ENCODE measurements around the gene PLCH1. TPM values are rescaled to one million over a fixed set of nuclear protein-coding genes. Genes with fewer than 3 reads are reported as not detected.

The PLCH1 gene
- total RNA-seq, 2 experiments from 2014 or later = 0.06 TPM; not detected in 1

DNA sequence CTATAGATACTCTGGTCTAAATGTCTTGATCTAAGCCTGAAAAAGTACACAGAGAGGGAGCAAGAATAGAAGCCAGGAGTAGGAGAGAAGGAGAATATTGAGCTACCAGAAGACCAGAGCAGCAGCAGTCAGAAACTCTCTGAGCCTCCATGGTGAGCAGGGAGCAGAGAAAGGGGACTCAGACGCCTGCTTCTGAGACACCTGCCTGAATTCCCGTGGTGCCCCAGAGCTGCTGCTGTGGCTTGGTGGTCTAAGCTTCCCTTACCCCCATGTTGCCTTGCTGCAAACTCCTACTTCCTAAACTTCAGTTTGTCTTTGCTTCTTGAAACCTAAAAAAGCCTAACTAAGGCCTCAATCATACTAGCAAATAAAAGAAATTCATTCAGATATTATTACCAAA, 356.5 kb downstream of the PLCH1 start:
- Histone ChIP-seq H2AFZ (ENCODE audit: low read length) (no peak overlapping the region), H3K36me3 (ENCODE audit: insufficient read depth, low read length) (no peaks in the 10 kb centered on the region), H3K4me2 (ENCODE audit: low read length) (no peak overlapping the region), H3K4me3 (ENCODE audit: low read depth, low read length, poor library complexity, severe bottlenecking) (no peak overlapping the region), H3K79me2 (ENCODE audit: insufficient read depth, low read depth, low read length) (no peaks in the 10 kb centered on the region), H4K20me1 (ENCODE audit: insufficient read depth, low read length) (no peaks in the 10 kb centered on the region), H3K9me2 (ENCODE audit: insufficient read depth, low read length) (no peaks in the 10 kb centered on the region), H3K9me3 (ENCODE audit: low read length) (no peaks in the 10 kb centered on the region), H3K4me1 (ENCODE audit: insufficient read depth, low read length, poor library complexity, severe bottlenecking) (no peaks in the 10 kb centered on the region), H3K27ac (ENCODE audit: low read depth, low read length, poor library complexity, severe bottlenecking) (no peak overlapping the region)
- ChIA-PET POLR2A (no interaction called here), CTCF (ENCODE audit: unreplicated experiment) (no interaction called here)
- no TSS peak for BruUV-seq (replicated peaks)
- no peak for DNase-seq (ENCODE audit: low spot score)
- no peak for TF ChIP-seq EZH2phosphoT487 (IDR thresholded peaks at IDR 0.05; ENCODE audit: borderline replicate concordance, low read depth, low read length)
- intact Hi-C loops (cut with micrococcal nuclease; ENCODE audit: unreplicated experiment) = no loop called here

DNA sequence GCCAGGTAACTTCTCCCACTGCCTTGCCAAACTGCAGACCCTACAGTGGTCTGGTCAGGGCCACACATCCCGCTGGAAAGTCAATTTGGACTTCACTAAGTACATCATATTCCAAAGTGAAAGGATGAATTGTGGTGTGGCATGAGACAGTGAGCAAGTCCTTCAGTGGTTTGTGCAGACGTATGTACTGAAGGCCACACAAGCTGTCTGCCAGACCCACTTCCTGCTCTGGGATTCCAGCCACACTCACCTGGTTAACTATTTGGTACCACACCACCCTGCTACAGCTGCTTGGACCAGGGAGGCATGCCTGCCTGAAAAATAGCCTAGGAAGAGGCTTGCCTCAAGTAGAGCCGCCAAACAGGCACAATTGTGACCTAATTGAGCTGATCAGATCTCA, 357.3 kb downstream of the PLCH1 start:
- CTCF ChIA-PET (ENCODE audit: unreplicated experiment) = no interaction called here
- POLR2A ChIA-PET = interaction anchor here (0.6 kb wide), 1 partner anchor 543 kb away, joined by 4 read pairs; no protein-coding TSS in a partner anchor

DNA sequence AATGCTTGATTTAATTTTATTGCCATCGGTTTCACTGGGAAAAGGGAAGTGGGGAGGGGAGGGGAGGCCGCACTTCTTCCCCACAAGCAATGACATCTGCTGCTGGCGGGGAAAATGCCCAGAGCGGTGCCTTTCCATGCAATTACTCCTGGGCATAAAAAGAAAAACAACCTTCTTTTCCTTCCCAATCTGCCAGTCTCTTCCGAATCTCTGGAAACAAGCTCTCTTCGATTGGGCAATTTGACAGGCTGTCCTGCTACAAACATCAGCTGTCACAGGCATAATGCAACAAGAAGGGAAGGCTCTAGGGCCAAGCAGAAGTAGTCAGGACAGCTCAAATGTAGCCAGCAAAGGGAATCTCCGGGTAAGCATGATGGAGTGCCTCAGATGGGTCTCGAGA, 358.0 kb downstream of the PLCH1 start:
- no peak overlapping the region for H3K4me3 ChIP-seq (ENCODE audit: low read depth, low read length, poor library complexity, severe bottlenecking)
- no peaks in the 10 kb centered on the region for H3K36me3 ChIP-seq (ENCODE audit: insufficient read depth, low read length)
- H3K9me2 ChIP-seq (ENCODE audit: insufficient read depth, low read length) = no peaks in the 10 kb centered on the region
- no peak overlapping the region for H2AFZ ChIP-seq (ENCODE audit: low read length)
- no peaks in the 10 kb centered on the region for H3K4me1 ChIP-seq (ENCODE audit: insufficient read depth, low read length, poor library complexity, severe bottlenecking)
- TF ChIP-seq EZH2phosphoT487 (IDR thresholded peaks at IDR 0.05; ENCODE audit: borderline replicate concordance, low read depth, low read length) = no peak
- TF ChIP-seq CTCF (conservative IDR thresholded peaks at IDR 0.05; ENCODE audit: low read length) = no peak
- no peak for DNase-seq (ENCODE audit: low spot score)
- H3K9me3 ChIP-seq (ENCODE audit: low read length) = no peaks in the 10 kb centered on the region
- ChIA-PET POLR2A (interaction anchor here (0.6 kb wide), 2 partner anchors 448 to 542 kb away, joined by 4 read pairs; no protein-coding TSS in a partner anchor), CTCF (ENCODE audit: unreplicated experiment) (no interaction called here)
- no peak overlapping the region for H3K27ac ChIP-seq (ENCODE audit: low read depth, low read length, poor library complexity, severe bottlenecking)
- no peak overlapping the region for H3K4me2 ChIP-seq (ENCODE audit: low read length)
- intact Hi-C loops (cut with micrococcal nuclease; ENCODE audit: unreplicated experiment) = no loop called here
- H3K79me2 ChIP-seq (ENCODE audit: insufficient read depth, low read depth, low read length) = no peaks in the 10 kb centered on the region
- no TSS peak for BruUV-seq (replicated peaks)
- H4K20me1 ChIP-seq (ENCODE audit: insufficient read depth, low read length) = no peaks in the 10 kb centered on the region

More for the DNA sequence above, 357.3 kb downstream of the PLCH1 start:
- Histone ChIP-seq H3K27ac (ENCODE audit: low read depth, low read length, poor library complexity, severe bottlenecking) (no peak overlapping the region), H2AFZ (ENCODE audit: low read length) (no peak overlapping the region; the same call in 1 of the 2 replicates), H3K4me3 (ENCODE audit: low read depth, low read length, poor library complexity, severe bottlenecking) (no peak overlapping the region), H4K20me1 (ENCODE audit: insufficient read depth, low read length) (no peaks in the 10 kb centered on the region), H3K36me3 (ENCODE audit: insufficient read depth, low read length) (no peaks in the 10 kb centered on the region), H3K79me2 (ENCODE audit: insufficient read depth, low read depth, low read length) (no peaks in the 10 kb centered on the region), H3K4me1 (ENCODE audit: insufficient read depth, low read length, poor library complexity, severe bottlenecking) (no peaks in the 10 kb centered on the region), H3K4me2 (ENCODE audit: low read length) (no peak overlapping the region), H3K9me3 (ENCODE audit: low read length) (no peaks in the 10 kb centered on the region), H3K9me2 (ENCODE audit: insufficient read depth, low read length) (no peaks in the 10 kb centered on the region)
- DNase-seq (ENCODE audit: low spot score) = no peak
- intact Hi-C loops (cut with micrococcal nuclease; ENCODE audit: unreplicated experiment) = no loop called here
- no TSS peak for BruUV-seq (replicated peaks)
- no peak for TF ChIP-seq EZH2phosphoT487 (IDR thresholded peaks at IDR 0.05; ENCODE audit: borderline replicate concordance, low read depth, low read length)
- no peak for TF ChIP-seq CTCF (conservative IDR thresholded peaks at IDR 0.05; ENCODE audit: low read length)

All from OCI-LY7 (cell line).